ENCODE measurements around the gene RSPRY1.

- TF ChIP-seq EZH2 (optimal IDR thresholded peaks at IDR 0.05; ENCODE audit: low read depth, low read length) (no peak), CTCF (IDR thresholded peaks at IDR 0.05; ENCODE audit: low read length) (no peak), EZH2phosphoT487 (IDR thresholded peaks at IDR 0.05; ENCODE audit: low read length) (no peak)
These were observed 23.7 kb downstream of the RSPRY1 start for GRCh38 chr16:57209780-57210179.

Data from MM.1S (cell line).